Measurements from ENCODE around the gene CCDC167.

CCDC167 gene

GRCh38 chr6:37499433-37500293 lies at the start of gene CCDC167:
Gene CCDC167, minus strand, starts transcription at chr6:37499893. Its CDS starts 30 bp downstream, at chr6:37499863.
- peak; percentile 97 for DNase-seq

- no peak for DNase-seq
Measured at GRCh38 chr6:37549154-37549553, 49.5 kb upstream of the CCDC167 start.

- no peak for DNase-seq
Measured at GRCh38 chr6:37548067-37548674, 48.5 kb upstream of the CCDC167 start.

GRCh38 chr6:37547564-37548061 lies 47.9 kb upstream of the CCDC167 start:
- peak; percentile 36 for DNase-seq

- DNase-seq = no peak
Measured at GRCh38 chr6:37546141-37546871, 46.6 kb upstream of the CCDC167 start.

GRCh38 chr6:37544530-37544929 lies 44.8 kb upstream of the CCDC167 start:
- DNase-seq = no peak

GRCh38 chr6:37543361-37543760 lies 43.7 kb upstream of the CCDC167 start:
- no peak for DNase-seq

GRCh38 chr6:37541346-37541745 lies 41.7 kb upstream of the CCDC167 start:
- no peak for DNase-seq

GRCh38 chr6:37540390-37540789 lies 40.7 kb upstream of the CCDC167 start:
- no peak for DNase-seq

GRCh38 chr6:37540029-37540352 lies 40.3 kb upstream of the CCDC167 start:
- no peak for DNase-seq

- DNase-seq = no peak
Measured at GRCh38 chr6:37539171-37540028, 39.7 kb upstream of the CCDC167 start.

- DNase-seq = peak; percentile 16
Measured at GRCh38 chr6:37538107-37538506, 38.4 kb upstream of the CCDC167 start.

- no peak for DNase-seq
Measured at GRCh38 chr6:37537548-37537947, 37.9 kb upstream of the CCDC167 start.

GRCh38 chr6:37536491-37537190 lies 36.9 kb upstream of the CCDC167 start:
- no peak for DNase-seq

- DNase-seq = peak; percentile 57
Measured at GRCh38 chr6:37535759-37536490, 36.2 kb upstream of the CCDC167 start.

GRCh38 chr6:37535428-37535758 lies 35.7 kb upstream of the CCDC167 start:
- no peak for DNase-seq

- DNase-seq = no peak
Measured at GRCh38 chr6:37534893-37535292, 35.2 kb upstream of the CCDC167 start.

- DNase-seq = no peak
Measured at GRCh38 chr6:37532122-37532521, 32.4 kb upstream of the CCDC167 start.

GRCh38 chr6:37531437-37532036 lies 31.8 kb upstream of the CCDC167 start:
- DNase-seq = no peak

GRCh38 chr6:37531026-37531425 lies 31.3 kb upstream of the CCDC167 start:
- no peak for DNase-seq

GRCh38 chr6:37530297-37530696 lies 30.6 kb upstream of the CCDC167 start:
- no peak for DNase-seq
